Measurements from ENCODE around the gene CAMK2D. TPM values are rescaled to one million over a fixed set of nuclear protein-coding genes. Genes with fewer than 3 reads are reported as not detected.

CAMK2D gene
- polyA plus RNA-seq, 2 of the 4 experiments (the other 2 are of a cell fraction), result 19.1 to 59.9 TPM

- Histone ChIP-seq H3K9me3 (no peaks in the 10 kb centered on the region), H3K4me3 (no peak overlapping the region), H3K4me2 (no peak overlapping the region), H3K4me1 (peaks cover 16% of the 10 kb centered on the region), H3K27ac (no peak overlapping the region)
- DNase-seq (ENCODE audit: low read depth in 1 of 2, low spot score in 1 of 2) (no peak), ATAC-seq (no peak), FAIRE-seq (no peak)
- WGBS (ENCODE audit: missing lambda C conversion rate), result 89% methylated on average over 3 of the region's 3 CpGs
- TF ChIP-seq RARB (CRISPR knock-in tag; IDR thresholded peaks at IDR 0.05), result no peak
- TF ChIP-seq USF2 (IDR thresholded peaks at IDR 0.05), result no peak
- TF ChIP-seq HDAC2 (IDR thresholded peaks at IDR 0.05), result no peak
- no peak for TF ChIP-seq POLR2AphosphoS2 (conservative IDR thresholded peaks at IDR 0.05; ENCODE audit: low read length)
- no peak for TF ChIP-seq GATA3 (IDR thresholded peaks at IDR 0.05; ENCODE audit: borderline replicate concordance)
- no peak for TF ChIP-seq RAD21 (conservative IDR thresholded peaks at IDR 0.05 in 1 of 2, IDR thresholded peaks at IDR 0.05 in 1 of 2)
- TF ChIP-seq ESRRA (IDR thresholded peaks at IDR 0.05; ENCODE audit: borderline replicate concordance, low read length), result no peak
- no peak for TF ChIP-seq PBX3 (IDR thresholded peaks at IDR 0.05)
- no peak for TF ChIP-seq EHMT2 (IDR thresholded peaks at IDR 0.05; ENCODE audit: low read depth)
- no peak for TF ChIP-seq E2F6 (IDR thresholded peaks at IDR 0.05; ENCODE audit: borderline replicate concordance, low read depth)
- ChIA-PET CTCF (interaction anchor here (0.7 to 1.0 kb wide), 2 partner anchors 11 to 92 kb away, joined by 3 read pairs; no protein-coding TSS in a partner anchor), POLR2A (no interaction called here)
These were observed 208.5 kb downstream of the CAMK2D start for GRCh38 chr4:113553082-113553481.

GRCh38 chr4:113550510-113550909 lies 211.0 kb downstream of the CAMK2D start:
- Histone ChIP-seq H3K4me2 (no peak overlapping the region), H3K4me3 (no peak overlapping the region), H3K4me1 (peaks cover 25% of the 10 kb centered on the region), H3K9me3 (no peaks in the 10 kb centered on the region), H3K27ac (no peak overlapping the region)
- ChIA-PET CTCF (interaction anchor here (0.6 kb wide), 1 partner anchor 227 kb away, joined by 3 read pairs; no protein-coding TSS in a partner anchor), POLR2A (no interaction called here)
- TF ChIP-seq HMGXB4 (CRISPR knock-in tag; IDR thresholded peaks at IDR 0.05; ENCODE audit: borderline replicate concordance), result no peak
- no peak for TF ChIP-seq HEYL (CRISPR knock-in tag; IDR thresholded peaks at IDR 0.05)
- TF ChIP-seq ELK1 (IDR thresholded peaks at IDR 0.05; ENCODE audit: low read depth, low read length), result no peak
- no peak for TF ChIP-seq MAX (IDR thresholded peaks at IDR 0.05)
- no peak for TF ChIP-seq RCOR1 (IDR thresholded peaks at IDR 0.05; ENCODE audit: low read depth, low read length)
- TF ChIP-seq SMC3 (IDR thresholded peaks at IDR 0.05), result no peak
- no peak for TF ChIP-seq ATOH8 (CRISPR knock-in tag; IDR thresholded peaks at IDR 0.05; ENCODE audit: low read depth)
- TF ChIP-seq SREBF2 (IDR thresholded peaks at IDR 0.05), result no peak
- TF ChIP-seq EHMT2 (IDR thresholded peaks at IDR 0.05; ENCODE audit: low read depth), result no peak
- TF ChIP-seq CHD2 (IDR thresholded peaks at IDR 0.05; ENCODE audit: low read length, partially characterized antibody), result no peak
- no peak for TF ChIP-seq ZSCAN20 (CRISPR knock-in tag; IDR thresholded peaks at IDR 0.05)
- no peak for TF ChIP-seq CBX2 (IDR thresholded peaks at IDR 0.05; ENCODE audit: borderline replicate concordance, low read depth)
- FAIRE-seq, result no peak
- 95% methylated on average over 2 of the region's 2 CpGs for WGBS (ENCODE audit: missing lambda C conversion rate)
- no peak for ATAC-seq
- DNase-seq (ENCODE audit: low read depth in 1 of 2, low spot score in 1 of 2), result no peak

Data from A549 (cell line).